Measurements from ENCODE around the gene TNFRSF6B.

- no peak for TF ChIP-seq POLR2A (IDR thresholded peaks at IDR 0.05; ENCODE audit: low read length)
- no peak for TF ChIP-seq GATA1 (IDR thresholded peaks at IDR 0.05; ENCODE audit: low read depth, low read length)
Measured at GRCh38 chr20:63708301-63709148, 12.1 kb downstream of the TNFRSF6B start.

Data from erythroblast (primary cell).